ENCODE measurements around the gene KRTAP5-2.

GRCh38 chr11:1571760-1572196 is 26.3 kb downstream of the KRTAP5-2 start:
- no peak for TF ChIP-seq CTCF (IDR thresholded peaks at IDR 0.05)
- TF ChIP-seq POLR2AphosphoS5 (IDR thresholded peaks at IDR 0.05), result no peak
- TF ChIP-seq EP300 (IDR thresholded peaks at IDR 0.05), result no peak
- no peak for TF ChIP-seq POLR2A (IDR thresholded peaks at IDR 0.05)
